H9 (cell line): ENCODE measurements around the gene POLN. TPM values are rescaled to one million over a fixed set of nuclear protein-coding genes. Genes with fewer than 3 reads are reported as not detected.

Experiments
- DNase-seq: peaks from one replicate; pipeline ENCODE4 v3.0.0-alpha.2; 2017
- H2AFZ ChIP-seq: one replicate; pipeline ENCODE4 v1.6.1; 2013; ENCODE audit warnings: mild to moderate bottlenecking, low read length, control low read depth, moderate library complexity
- H2AK5ac ChIP-seq: 2 replicates; pipeline ENCODE4 v1.6.1; 2013; ENCODE audit warnings: low read length, control low read depth, mixed read lengths; ENCODE audit not compliant: insufficient read length
- H2BK120ac ChIP-seq: one replicate; pipeline ENCODE4 v1.6.1; 2013; ENCODE audit warnings: low read depth, mild to moderate bottlenecking, low read length, control low read depth, inconsistent platforms; ENCODE audit not compliant: poor library complexity, severe bottlenecking
- H2BK12ac ChIP-seq: 2 replicates; pipeline ENCODE4 v1.6.1; 2013; ENCODE audit warnings: low read length, control low read depth, mixed read lengths, low read depth; ENCODE audit not compliant: insufficient read length
- H2BK15ac ChIP-seq: 2 replicates; pipeline ENCODE4 v1.6.1; 2013; ENCODE audit warnings: low read depth, low read length, control low read depth
- H2BK20ac ChIP-seq: one replicate; pipeline ENCODE4 v1.6.1; 2013; ENCODE audit warnings: low read depth, mild to moderate bottlenecking, low read length, control low read depth, inconsistent platforms; ENCODE audit not compliant: poor library complexity, severe bottlenecking
- H2BK5ac ChIP-seq: 2 replicates; pipeline ENCODE4 v1.6.1; 2013; ENCODE audit warnings: low read length, control low read depth, mixed read lengths; ENCODE audit not compliant: insufficient read length
- H3K14ac ChIP-seq: 2 replicates; pipeline ENCODE4 v1.6.1; 2013; ENCODE audit warnings: low read length, control low read depth; ENCODE audit not compliant: insufficient read depth
- H3K18ac ChIP-seq: 2 replicates; pipeline ENCODE4 v1.6.1; 2013; ENCODE audit warnings: low read depth, mild to moderate bottlenecking, mixed read lengths, low read length, control low read depth; ENCODE audit not compliant: insufficient read length
- H3K23ac ChIP-seq: 2 replicates; pipeline ENCODE4 v1.6.1; 2013; ENCODE audit warnings: low read length, control low read depth, mixed read lengths, low read depth; ENCODE audit not compliant: insufficient read length
- H3K23me2 ChIP-seq: 2 replicates; pipeline ENCODE4 v1.6.1; 2013; ENCODE audit warnings: low read depth, mild to moderate bottlenecking, mixed read lengths, low read length, control low read depth; ENCODE audit not compliant: insufficient read length, poor library complexity, severe bottlenecking
- H3K27ac ChIP-seq: 2 replicates; pipeline ENCODE4 v1.5.1; 2013; ENCODE audit warnings: low read length, control low read depth, mixed read lengths, low read depth; ENCODE audit not compliant: insufficient read length
- H3K27me3 ChIP-seq: 2 replicates; pipeline ENCODE4 v1.6.1; 2013; ENCODE audit warnings: low read length, control low read depth, inconsistent platforms; ENCODE audit not compliant: insufficient read depth
- H3K4ac ChIP-seq: 2 replicates; pipeline ENCODE4 v1.6.1; 2013; ENCODE audit warnings: low read depth, mild to moderate bottlenecking, control low read depth, inconsistent platforms, low read length, moderate library complexity
- H3K4me1 ChIP-seq: 2 replicates; pipeline ENCODE4 v1.6.1; 2013; ENCODE audit warnings: low read length, control low read depth, inconsistent platforms; ENCODE audit not compliant: insufficient read depth
- H3K4me2 ChIP-seq: 2 replicates; pipeline ENCODE4 v1.6.1; 2013; ENCODE audit warnings: low read length, control low read depth, mixed read lengths; ENCODE audit not compliant: insufficient read length, insufficient read depth
- H3K56ac ChIP-seq: 2 replicates; pipeline ENCODE4 v1.6.1; 2013; ENCODE audit warnings: low read depth, mild to moderate bottlenecking, mixed read lengths, low read length, control low read depth; ENCODE audit not compliant: insufficient read length
- H3K79me1 ChIP-seq: 2 replicates; pipeline ENCODE4 v1.6.1; 2013; ENCODE audit warnings: low read depth, mild to moderate bottlenecking, moderate library complexity, low read length, control low read depth, inconsistent platforms; ENCODE audit not compliant: insufficient read depth, poor library complexity, severe bottlenecking
- H3K79me2 ChIP-seq: 2 replicates; pipeline ENCODE4 v1.6.1; 2013; ENCODE audit warnings: low read length, control low read depth, inconsistent platforms; ENCODE audit not compliant: insufficient read depth
- H3K9ac ChIP-seq: 2 replicates; pipeline ENCODE4 v1.6.1; 2013; ENCODE audit warnings: low read length, control low read depth, mixed read lengths; ENCODE audit not compliant: insufficient read length; ENCODE audit errors: extremely low read depth
- H3K9me3 ChIP-seq: one replicate; pipeline ENCODE4 v1.6.1; 2013; ENCODE audit warnings: low read depth, low read length, inconsistent platforms; ENCODE audit not compliant: control insufficient read depth
- H3T11ph ChIP-seq: one replicate; pipeline ENCODE4 v1.6.1; 2013; ENCODE audit warnings: mild to moderate bottlenecking, low read length, control low read depth, inconsistent platforms
- H4K20me1 ChIP-seq: one replicate; pipeline ENCODE4 v1.6.1; 2013; ENCODE audit not compliant: control insufficient read depth, insufficient read length, insufficient read depth
- H4K5ac ChIP-seq: 2 replicates; pipeline ENCODE4 v1.6.1; 2013; ENCODE audit warnings: low read depth, mild to moderate bottlenecking, mixed read lengths, low read length, control low read depth; ENCODE audit not compliant: insufficient read length
- H4K8ac ChIP-seq: replicated peaks from 2 replicates; pipeline ENCODE4 v1.6.1; 2013; ENCODE audit warnings: low read length, control low read depth, mixed read lengths, low read depth; ENCODE audit not compliant: insufficient read length
- H4K91ac ChIP-seq: 2 replicates; pipeline ENCODE4 v1.6.1; 2013; ENCODE audit warnings: low read depth, mild to moderate bottlenecking, moderate library complexity, mixed read lengths, low read length, control low read depth; ENCODE audit not compliant: insufficient read length
- H3K27ac Mint-ChIP-seq, 3 experiments: 2 replicates in 2 of 3; 3 replicates in 1 of 3; pipeline ENCODE4 v1.8.0; 2020 to 2021; ENCODE audit warnings: mixed read lengths in 3 of 3, mild to moderate bottlenecking in 1 of 3, moderate library complexity in 1 of 3
- H3K27me3 Mint-ChIP-seq: 2 replicates; pipeline ENCODE4 v1.8.0; 2021; ENCODE audit warnings: low read depth, mild to moderate bottlenecking, moderate library complexity, mixed read lengths
- H3K36me3 Mint-ChIP-seq, 3 experiments: 2 replicates in 2 of 3; 3 replicates in 1 of 3; pipeline ENCODE4 v1.8.0; 2020 to 2021; ENCODE audit warnings: low read depth in 3 of 3, mixed read lengths in 3 of 3; ENCODE audit not compliant: insufficient read depth in 1 of 3
- H3K4me1 Mint-ChIP-seq, 2 experiments: 2 replicates each; pipeline ENCODE4 v1.8.0; 2020; ENCODE audit warnings: mixed read lengths in 2 of 2
- H3K4me3 Mint-ChIP-seq, 2 experiments: 2 replicates in 1 of 2; 3 replicates in 1 of 2; pipeline ENCODE4 v1.8.0; 2020 to 2021; ENCODE audit warnings: mild to moderate bottlenecking in 2 of 2, mixed read lengths in 2 of 2, moderate library complexity in 1 of 2
- H3K9me3 Mint-ChIP-seq, 2 experiments: 2 replicates in 1 of 2; 3 replicates in 1 of 2; pipeline ENCODE4 v1.8.0; 2020; ENCODE audit warnings: mild to moderate bottlenecking in 2 of 2, mixed read lengths in 2 of 2, moderate library complexity in 1 of 2
- CTCF ChIP-seq: fragments of 200-600 bp; sonication (generic); conservative IDR thresholded peaks from 3 replicates; pipeline ENCODE4 v1.8.0; 2021; ENCODE audit warnings: antibody characterized with exemption, mild to moderate bottlenecking
- WGBS: extraction: QIAGEN DNeasy Blood & Tissue Kit; methylation state at CpG from one replicate; pipeline ENCODE4 v1.1.7; 2013; ENCODE audit warnings: missing lambda C conversion rate, low lambda C conversion rate, mixed read lengths; ENCODE audit not compliant: insufficient read length; ENCODE audit errors: extremely low coverage; 5-methylcytosine and 5-hydroxymethylcytosine counted together
- total RNA-seq: library from RNA; stranded (reverse); gene quantifications from 2 replicates; pipeline ENCODE4 v1.2.1, GENCODE V29; 2021

POLN gene
- total RNA-seq, 1 experiment from 2014 or later = 0.74 TPM

GRCh38 chr4:2262145-2262943 lies 20.4 kb upstream of the POLN start:
- H3K4me3 Mint-ChIP-seq = peak overlapping the region; percentile 65 to 77
- no CpG with 5 or more reads among the region's 98 CpGs for WGBS

More at GRCh38 chr4:2262145-2262943, 20.4 kb upstream of the POLN start:
- Histone ChIP-seq H3K23me2 (peaks cover 9% of the 10 kb centered on the region), H2AK5ac (no peak overlapping the region), H2BK15ac (no peak overlapping the region; the same call in 1 of the 2 replicates), H2BK12ac (no peak overlapping the region), H2BK20ac (no peak overlapping the region), H2BK120ac (no peak overlapping the region), H3T11ph (no peak overlapping the region), H3K27me3 (no peaks in the 10 kb centered on the region), H3K4me2 (peak overlapping the region; percentile 70), H3K14ac (peak overlapping the region; percentile 28; the same call in 1 of the 2 replicates), H3K79me2 (no peaks in the 10 kb centered on the region), H3K79me1 (no peaks in the 10 kb centered on the region), H4K20me1 (peaks cover 2% of the 10 kb centered on the region), H3K27ac (no peak overlapping the region), H4K5ac (no peak overlapping the region), H3K9me3 (no peaks in the 10 kb centered on the region), H3K4ac (no peak overlapping the region), H3K4me1 (peaks cover 2% of the 10 kb centered on the region; the same call in 1 of the 2 replicates), H2AFZ (no peak overlapping the region), H3K23ac (no peak overlapping the region), H3K18ac (peak overlapping the region; percentile 71), H4K91ac (no peak overlapping the region), H4K8ac (no peak overlapping the region), H3K9ac (peak overlapping the region; percentile 17), H2BK5ac (no peak overlapping the region), H3K56ac (no peak overlapping the region)
- no peak for TF ChIP-seq CTCF
- H3K4me1 Mint-ChIP-seq = peaks cover 11 to 13% of the 10 kb centered on the region in 2 experiments
- no peaks in the 10 kb centered on the region for H3K27me3 Mint-ChIP-seq
- DNase-seq = peak; percentile 99
- H3K9me3 Mint-ChIP-seq = no peaks in the 10 kb centered on the region
- no peak overlapping the region for H3K27ac Mint-ChIP-seq
- H3K36me3 Mint-ChIP-seq = peaks cover 0 to 2% (median 0%) of the 10 kb centered on the region in 3 experiments; a peak in 1 of 7 replicates
